CD4-positive, alpha-beta T cell (primary cell): ENCODE data around the gene SCFD2. TPM values are rescaled to one million over a fixed set of nuclear protein-coding genes. Genes with fewer than 3 reads are reported as not detected.

ENCODE experiments used
- ATAC-seq: fragments of 200-7000 bp; cut with Tn5 transposase; one replicate; pipeline ENCODE4 v1.10.0; 2022; ENCODE audit warnings: mild to moderate bottlenecking; ENCODE audit not compliant: poor library complexity
- CTCF ChIA-PET: fragments of 350-600 bp; sonication (Branson Sonifier 250); formaldehyde crosslinking; loops from one replicate; lab custom pipeline; 2021; ENCODE audit warnings: antibody characterized with exemption, inconsistent platforms; lab: Charles Lee
- POLR2A ChIA-PET: fragments of 350-600 bp; sonication (Branson Sonifier 250); formaldehyde crosslinking; loops from one replicate; lab custom pipeline; 2021; ENCODE audit warnings: antibody characterized with exemption, inconsistent platforms; lab: Charles Lee
- DNase-seq, 14 experiments: peaks; one replicate each; pipeline ENCODE4 v3.0.0-alpha.2; 2013 to 2020; ENCODE audit warnings: mixed read lengths in 2 of 14
- H3K27ac ChIP-seq, 2 donors: one replicate each; pipeline versions ENCODE4 v1.5.1 to v1.7.0; 2013; ENCODE audit warnings: low read length in 2 of 2, low read depth in 1 of 2, mild to moderate bottlenecking in 1 of 2
- H3K27me3 ChIP-seq, 2 experiments: 1 replicate in 1 of 2; 2 replicates in 1 of 2; pipeline versions ENCODE4 v1.6.1 to v1.7.0; 2013; ENCODE audit warnings: low read length in 2 of 2, control low read depth in 1 of 2, mild to moderate bottlenecking in 1 of 2, moderate library complexity in 1 of 2; ENCODE audit not compliant: insufficient read depth in 2 of 2, control insufficient read depth in 1 of 2
- H3K36me3 ChIP-seq: one replicate; pipeline ENCODE4 v1.6.1; 2013; ENCODE audit warnings: low read length, control low read depth; ENCODE audit not compliant: insufficient read depth
- H3K4me1 ChIP-seq: one replicate; pipeline ENCODE4 v1.6.1; 2013; ENCODE audit warnings: low read length, control low read depth; ENCODE audit not compliant: insufficient read depth
- H3K4me3 ChIP-seq: one replicate; pipeline ENCODE4 v1.5.1; 2013; ENCODE audit warnings: mild to moderate bottlenecking, low read length, moderate library complexity
- H3K9me3 ChIP-seq, 2 experiments: 1 replicate in 1 of 2; 2 replicates in 1 of 2; pipeline versions ENCODE4 v1.6.1 to v1.7.0; 2013; ENCODE audit warnings: low read length in 2 of 2, mild to moderate bottlenecking in 2 of 2, control low read depth in 1 of 2, moderate library complexity in 1 of 2; ENCODE audit not compliant: control insufficient read depth in 1 of 2, insufficient read depth in 1 of 2
- H3K27ac Mint-ChIP-seq: one replicate; pipeline ENCODE4 v1.8.0; 2020; ENCODE audit warnings: mixed read lengths
- H3K27me3 Mint-ChIP-seq: one replicate; pipeline ENCODE4 v1.8.0; 2021; ENCODE audit warnings: mixed read lengths
- H3K36me3 Mint-ChIP-seq: one replicate; pipeline ENCODE4 v1.8.0; 2021; ENCODE audit warnings: low read depth, mixed read lengths
- H3K4me1 Mint-ChIP-seq: one replicate; pipeline ENCODE4 v1.8.0; 2021; ENCODE audit warnings: low read depth, mixed read lengths
- H3K4me3 Mint-ChIP-seq: one replicate; pipeline ENCODE4 v1.8.0; 2020; ENCODE audit warnings: mild to moderate bottlenecking, mixed read lengths
- H3K9me3 Mint-ChIP-seq: one replicate; pipeline ENCODE4 v1.8.0; 2020; ENCODE audit warnings: mixed read lengths
- intact Hi-C, 2 experiments: fragments of 100-400 bp; cut with DNase I in 1 of 2; cut with micrococcal nuclease in 1 of 2; formaldehyde crosslinking; loops; one replicate each; pipeline versions ENCODE4 v1.15.1 to v1.9.0; 2023 to 2025; cut with DNase I, micrococcal nuclease
- total RNA-seq, 174 experiments: library from RNA in 2 of 174; stranded (reverse) in 2 of 174; gene quantifications; one replicate each; pipeline ENCODE4 v1.2.3 and lab custom pipeline; 2021 to 2026
- TF ChIP-seq, protein P1 (sequence below): fragments of 200-600 bp; IDR thresholded peaks from one replicate; pipeline ENCODE4 v1.8.0; 2022; ENCODE audit warnings: antibody characterized with exemption, mild to moderate bottlenecking

The SCFD2 gene
- total RNA-seq, 2 experiments from 2014 or later, result 15.4 to 17.6 TPM

DNA sequence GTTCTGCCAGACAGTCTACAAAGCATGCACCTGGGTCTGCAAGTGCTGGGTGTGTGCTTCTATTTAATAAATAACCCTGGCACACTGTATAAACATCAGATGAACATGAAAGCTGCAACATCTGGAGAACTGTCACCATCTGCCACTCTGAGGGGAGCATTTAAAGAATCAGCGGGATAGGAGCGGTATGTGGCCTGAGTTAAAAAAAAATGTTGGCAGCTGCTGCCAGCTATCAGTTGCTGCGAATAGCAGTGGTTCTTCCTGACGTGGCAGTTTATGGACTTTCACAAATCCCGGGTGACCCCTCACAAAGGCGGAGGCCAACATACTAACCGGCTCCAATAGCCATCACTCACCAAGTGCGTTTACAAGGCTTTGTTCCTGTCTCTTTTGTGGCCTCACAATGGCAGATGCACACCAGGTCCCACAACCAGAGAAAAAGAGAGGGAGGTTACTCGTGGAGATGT, 408.6 kb downstream of the SCFD2 start:
- Mint-ChIP-seq H3K27me3 (no peaks in the 10 kb centered on the region), H3K27ac (no peak overlapping the region), H3K4me3 (no peak overlapping the region), H3K36me3 (peaks cover 5% of the 10 kb centered on the region), H3K4me1 (no peaks in the 10 kb centered on the region), H3K9me3 (no peaks in the 10 kb centered on the region)
- Histone ChIP-seq H3K9me3 (no peaks in the 10 kb centered on the region), H3K36me3 (no peaks in the 10 kb centered on the region), H3K27ac (no peak overlapping the region), H3K4me3 (no peak overlapping the region), H3K27me3 (no peaks in the 10 kb centered on the region), H3K4me1 (no peaks in the 10 kb centered on the region)
- TF ChIP-seq, protein P1, sequence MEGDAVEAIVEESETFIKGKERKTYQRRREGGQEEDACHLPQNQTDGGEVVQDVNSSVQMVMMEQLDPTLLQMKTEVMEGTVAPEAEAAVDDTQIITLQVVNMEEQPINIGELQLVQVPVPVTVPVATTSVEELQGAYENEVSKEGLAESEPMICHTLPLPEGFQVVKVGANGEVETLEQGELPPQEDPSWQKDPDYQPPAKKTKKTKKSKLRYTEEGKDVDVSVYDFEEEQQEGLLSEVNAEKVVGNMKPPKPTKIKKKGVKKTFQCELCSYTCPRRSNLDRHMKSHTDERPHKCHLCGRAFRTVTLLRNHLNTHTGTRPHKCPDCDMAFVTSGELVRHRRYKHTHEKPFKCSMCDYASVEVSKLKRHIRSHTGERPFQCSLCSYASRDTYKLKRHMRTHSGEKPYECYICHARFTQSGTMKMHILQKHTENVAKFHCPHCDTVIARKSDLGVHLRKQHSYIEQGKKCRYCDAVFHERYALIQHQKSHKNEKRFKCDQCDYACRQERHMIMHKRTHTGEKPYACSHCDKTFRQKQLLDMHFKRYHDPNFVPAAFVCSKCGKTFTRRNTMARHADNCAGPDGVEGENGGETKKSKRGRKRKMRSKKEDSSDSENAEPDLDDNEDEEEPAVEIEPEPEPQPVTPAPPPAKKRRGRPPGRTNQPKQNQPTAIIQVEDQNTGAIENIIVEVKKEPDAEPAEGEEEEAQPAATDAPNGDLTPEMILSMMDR, result no peak
- ATAC-seq (no peak), DNase-seq (no peak)
- POLR2A ChIA-PET, result no interaction called here
- CTCF ChIA-PET, result no interaction called here
- intact Hi-C loops, result no loop called here

DNA sequence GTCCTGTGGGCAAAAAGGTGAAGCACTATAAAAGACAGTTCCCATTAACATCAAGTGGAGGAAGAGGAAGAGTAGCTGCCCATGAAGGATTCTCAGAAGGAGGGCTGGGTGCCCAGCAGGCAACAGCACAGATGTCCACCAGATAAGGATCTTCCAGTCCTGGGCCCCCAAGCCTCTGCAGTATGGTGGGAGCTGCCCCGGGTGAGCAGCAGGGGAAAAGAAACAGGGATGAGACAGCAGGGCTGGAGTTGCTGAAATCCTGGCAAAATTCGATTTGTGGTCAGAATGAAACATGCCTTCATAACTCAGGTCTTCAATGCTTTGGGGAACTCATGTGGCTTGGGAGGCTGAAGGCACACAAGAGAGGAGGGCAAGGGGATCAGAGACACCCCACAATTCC, 409.2 kb downstream of the SCFD2 start:
- Histone ChIP-seq H3K36me3 (no peaks in the 10 kb centered on the region), H3K27ac (no peak overlapping the region), H3K9me3 (no peaks in the 10 kb centered on the region), H3K4me1 (no peaks in the 10 kb centered on the region), H3K4me3 (no peak overlapping the region), H3K27me3 (no peaks in the 10 kb centered on the region)
- TF ChIP-seq, protein P1, result no peak
- DNase-seq (no peak), ATAC-seq (no peak)
- no peaks in the 10 kb centered on the region for H3K27me3 Mint-ChIP-seq
- H3K4me3 Mint-ChIP-seq, result no peak overlapping the region
- H3K27ac Mint-ChIP-seq, result no peak overlapping the region
- CTCF ChIA-PET, result no interaction called here
- POLR2A ChIA-PET, result no interaction called here
- peaks cover 5% of the 10 kb centered on the region for H3K36me3 Mint-ChIP-seq
- H3K9me3 Mint-ChIP-seq, result no peaks in the 10 kb centered on the region
- no peaks in the 10 kb centered on the region for H3K4me1 Mint-ChIP-seq
- intact Hi-C loops, result no loop called here

GRCh38 chr4:52954560-52955170, 411.2 kb downstream of the SCFD2 start:
- TF ChIP-seq, protein P1, result no peak
- DNase-seq (no peak), ATAC-seq (no peak)
- H3K27ac Mint-ChIP-seq, result no peak overlapping the region
- no peak overlapping the region for H3K4me3 Mint-ChIP-seq
- no peaks in the 10 kb centered on the region for H3K9me3 Mint-ChIP-seq
- H3K9me3 ChIP-seq, result no peaks in the 10 kb centered on the region
- no peaks in the 10 kb centered on the region for H3K27me3 ChIP-seq
- ChIA-PET CTCF (interaction anchor here (0.6 kb wide), 1 partner anchor 43 kb away, joined by 3 read pairs; no protein-coding TSS in a partner anchor), POLR2A (no interaction called here)
- no peak overlapping the region for H3K27ac ChIP-seq
- no peaks in the 10 kb centered on the region for H3K4me1 ChIP-seq
- no peaks in the 10 kb centered on the region for H3K4me1 Mint-ChIP-seq
- no peaks in the 10 kb centered on the region for H3K27me3 Mint-ChIP-seq
- intact Hi-C loops, result no loop called here
- peaks cover 16% of the 10 kb centered on the region for H3K36me3 Mint-ChIP-seq
- H3K36me3 ChIP-seq, result no peaks in the 10 kb centered on the region
- no peak overlapping the region for H3K4me3 ChIP-seq
